SK-N-SH (cell line): ENCODE measurements around the gene S100A13. TPM values are rescaled to one million over a fixed set of nuclear protein-coding genes. Genes with fewer than 3 reads are reported as not detected.

Experiments used
- CTCF ChIA-PET: fragments of 300-600, 350-600 bp; formaldehyde crosslinking; extraction: SDS; loops from one replicate; lab custom pipeline; 2021; lab: Yijun Ruan, JAX
- POLR2A ChIA-PET: fragments of 350-600 bp; sonication (Branson Sonifier 250); formaldehyde crosslinking; extraction: SDS; loops from one replicate; lab custom pipeline; 2020; ENCODE audit warnings: antibody characterized with exemption, inconsistent platforms; lab: Yijun Ruan, JAX
- DNase-seq: peaks from one replicate; pipeline ENCODE4 v3.0.0; 2012
- H2AFZ ChIP-seq: fragments of 200-600 bp; sonication (generic); 2 replicates; pipeline ENCODE4 v1.8.1; 2016; ENCODE audit warnings: antibody characterized with exemption, mild to moderate bottlenecking, low read depth
- H3F3A ChIP-seq: fragments of 200-600 bp; sonication (generic); replicated peaks from 2 replicates; pipeline ENCODE3; 2016; ENCODE audit warnings: antibody characterized with exemption, mild to moderate bottlenecking; ENCODE audit not compliant: insufficient read depth
- H3K27ac ChIP-seq, 2 experiments: fragments of 200-500 bp in 1 of 2; fragments of 200-600 bp in 1 of 2; sonication (Bioruptor generic) in 1 of 2; sonication (generic), shearing (Covaris generic) in 1 of 2; 2 replicates each; pipeline versions ENCODE4 v1.5.1 to v1.6.1; 2014 to 2016; ENCODE audit warnings: low read depth in 2 of 2, inconsistent platforms in 1 of 2, low read length in 1 of 2, mild to moderate bottlenecking in 1 of 2, mixed read lengths in 1 of 2
- H3K27me3 ChIP-seq: fragments of 200-600 bp; sonication (generic), shearing (Covaris generic); 2 replicates; pipeline ENCODE4 v1.6.1; 2016; ENCODE audit warnings: mixed run types; ENCODE audit not compliant: insufficient read depth
- H3K36me3 ChIP-seq, 2 experiments: fragments of 200-500 bp in 1 of 2; fragments of 200-600 bp in 1 of 2; sonication (Bioruptor generic) in 1 of 2; sonication (generic) in 1 of 2; replicated peaks in 1 of 2; 2 replicates each; pipeline versions ENCODE3 to v1.5.1; 2014 to 2016; ENCODE audit warnings: low read length in 1 of 2, mild to moderate bottlenecking in 1 of 2; ENCODE audit not compliant: insufficient read depth in 2 of 2, control insufficient read depth in 1 of 2
- H3K4me1 ChIP-seq, 2 experiments: fragments of 200-500 bp in 1 of 2; fragments of 200-600 bp in 1 of 2; sonication (Bioruptor generic) in 1 of 2; sonication (generic), shearing (Covaris generic) in 1 of 2; 2 replicates each; pipeline versions ENCODE4 v1.5.1 to v1.6.1; 2014 to 2016; ENCODE audit warnings: low read depth in 1 of 2, low read length in 1 of 2, mixed run types in 1 of 2; ENCODE audit not compliant: insufficient read depth in 2 of 2, control insufficient read depth in 1 of 2
- H3K4me2 ChIP-seq: fragments of 200-600 bp; sonication (generic), shearing (Covaris generic); 2 replicates; pipeline ENCODE4 v1.6.1; 2017; ENCODE audit warnings: mixed run types
- H3K4me3 ChIP-seq, 2 experiments: fragments of 200-500 bp in 1 of 2; fragments of 200-600 bp in 1 of 2; sonication (Bioruptor generic) in 1 of 2; sonication (generic), shearing (Covaris generic) in 1 of 2; 2 replicates each; pipeline versions ENCODE4 v1.5.1 to v1.8.1; 2014 to 2016; ENCODE audit warnings: low read depth in 2 of 2, inconsistent platforms in 1 of 2, low read length in 1 of 2, mild to moderate bottlenecking in 1 of 2, mixed read lengths in 1 of 2, moderate library complexity in 1 of 2
- H3K79me2 ChIP-seq: fragments of 200-600 bp; sonication (generic); 2 replicates; pipeline ENCODE4 v1.8.1; 2017; ENCODE audit warnings: mild to moderate bottlenecking; ENCODE audit not compliant: insufficient read depth
- H3K9ac ChIP-seq: fragments of 200-600 bp; sonication (generic); 2 replicates; pipeline ENCODE4 v1.6.1; 2017; ENCODE audit warnings: mixed run types
- H3K9me2 ChIP-seq: fragments of 200-600 bp; sonication (generic); 2 replicates; pipeline ENCODE4 v1.6.1; 2017; ENCODE audit warnings: mixed run types
- H3K9me3 ChIP-seq: fragments of 200-600 bp; sonication (generic); 2 replicates; pipeline ENCODE4 v1.6.1; 2017; ENCODE audit warnings: mixed run types, mild to moderate bottlenecking, moderate library complexity
- H4K20me1 ChIP-seq: fragments of 200-600 bp; sonication (generic); 2 replicates; pipeline ENCODE4 v1.6.1; 2017; ENCODE audit warnings: mild to moderate bottlenecking, mixed run types; ENCODE audit not compliant: insufficient read depth
- ELF1 ChIP-seq: IDR thresholded peaks from 2 replicates; pipeline ENCODE4 v1.4.0; 2012
- EZH2phosphoT487 ChIP-seq: fragments of 200-600 bp; sonication (generic); IDR thresholded peaks from 2 replicates; pipeline ENCODE4 v1.6.1; 2017; ENCODE audit warnings: low read depth, mixed run types, mild to moderate bottlenecking, antibody characterized with exemption, moderate library complexity, borderline replicate concordance
- FOSL2 ChIP-seq: IDR thresholded peaks from 2 replicates; pipeline ENCODE4 v1.4.0; 2012; ENCODE audit warnings: low read depth, mild to moderate bottlenecking, moderate library complexity, borderline replicate concordance
- FOXJ3 ChIP-seq: sonication (generic); formaldehyde crosslinking; IDR thresholded peaks from 2 replicates; pipeline ENCODE4 v1.5.1; 2020; ENCODE audit warnings: mild to moderate bottlenecking, missing genetic modification reagents
- FOXM1 ChIP-seq: IDR thresholded peaks from 2 replicates; pipeline ENCODE4 v1.4.0; 2012; ENCODE audit warnings: low read depth, mild to moderate bottlenecking
- GATA2 ChIP-seq: sonication (generic); formaldehyde crosslinking; IDR thresholded peaks from 2 replicates; pipeline ENCODE4 v1.5.0; 2020; ENCODE audit warnings: mild to moderate bottlenecking, missing genetic modification reagents
- MEF2A ChIP-seq: IDR thresholded peaks from 2 replicates; pipeline ENCODE4 v1.4.0; 2012; ENCODE audit warnings: low read depth, borderline replicate concordance
- MXI1 ChIP-seq: IDR thresholded peaks from 2 replicates; pipeline ENCODE4 v1.6.1; 2012; ENCODE audit warnings: mild to moderate bottlenecking, low read depth, low read length, improper control_type of control experiment
- NRF1 ChIP-seq: IDR thresholded peaks from 2 replicates; pipeline ENCODE4 v1.6.1; 2012; ENCODE audit warnings: low read depth, mild to moderate bottlenecking, low read length
- RAD21 ChIP-seq: IDR thresholded peaks from 2 replicates; pipeline ENCODE4 v1.6.1; 2012; ENCODE audit warnings: mild to moderate bottlenecking, low read length
- SMC3 ChIP-seq: IDR thresholded peaks from 2 replicates; pipeline ENCODE4 v1.6.1; 2012; ENCODE audit warnings: low read depth, low read length, improper control_type of control experiment
- TAF1 ChIP-seq: IDR thresholded peaks from 2 replicates; pipeline ENCODE4 v1.6.1; 2012; ENCODE audit warnings: low read depth, mild to moderate bottlenecking, low read length, moderate library complexity, borderline replicate concordance
- YY1 ChIP-seq: IDR thresholded peaks from 2 replicates; pipeline ENCODE4 v1.4.0; 2012; ENCODE audit warnings: low read depth, mild to moderate bottlenecking
- WGBS: methylation state at CpG from one replicate; pipeline ENCODE4 v1.1.6; 2017; ENCODE audit warnings: low lambda C conversion rate; 5-methylcytosine and 5-hydroxymethylcytosine counted together
- polyA plus RNA-seq, 3 experiments: library from polyadenylated mRNA; depleted of rRNA; stranded (reverse); fragments of >200 nt; gene quantifications; 2 replicates each; pipeline ENCODE4 v1.2.3, GENCODE V29; 2012
- TF ChIP-seq, protein P1 (sequence below): fragments of 150-350 bp; IDR thresholded peaks from 2 replicates; pipeline ENCODE4 v1.6.1; 2016; ENCODE audit warnings: mild to moderate bottlenecking, low read depth, low read length
- TF ChIP-seq, protein P2 (sequence below): IDR thresholded peaks from 2 replicates; pipeline ENCODE4 v1.6.1; 2012; ENCODE audit warnings: mild to moderate bottlenecking, low read depth, low read length, moderate library complexity
- TF ChIP-seq, protein P3 (sequence below): IDR thresholded peaks from 2 replicates; pipeline ENCODE4 v1.4.0; 2012; ENCODE audit warnings: low read depth
- TF ChIP-seq, protein P4 (sequence below): IDR thresholded peaks from 2 replicates; pipeline ENCODE4; 2012

The S100A13 gene
- polyA plus RNA-seq, 1 of the 3 experiments (the other 2 are of a cell fraction): 12.3 TPM

DNA sequence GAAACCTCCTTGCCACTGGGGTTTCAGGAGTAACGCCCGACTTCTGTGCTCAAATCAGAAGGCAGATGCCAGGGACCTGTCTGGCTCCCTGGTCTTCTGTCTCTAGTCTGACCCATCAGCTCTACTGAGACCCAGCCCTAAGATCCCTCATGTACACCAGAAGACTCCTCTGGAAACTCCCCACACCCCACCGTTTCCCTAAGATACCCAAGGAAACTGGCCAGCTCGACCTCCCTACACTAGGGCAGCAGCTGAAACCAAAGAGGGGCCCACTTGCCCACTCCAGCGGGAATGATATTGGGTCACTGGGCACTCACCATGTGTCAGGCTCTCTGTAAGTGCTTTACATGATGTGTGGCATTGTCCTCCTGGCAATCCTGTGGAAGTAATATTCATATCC, 13.9 kb downstream of the S100A13 start:
- CTCF ChIA-PET: interaction anchor here (2.0 to 8.0 kb wide), 5 partner anchors 10 to 102 kb away, joined by 10 to 100 read pairs (median 11); partner anchors contain the start of genes S100A1 and S100A13
- H3K4me1 ChIP-seq: peaks cover 15 to 20% of the 10 kb centered on the region in 2 experiments; a peak in 3 of 4 replicates
- no peaks in the 10 kb centered on the region for H3K27me3 ChIP-seq
- DNase-seq: no peak
- no peaks in the 10 kb centered on the region for H3K9me3 ChIP-seq
- H3K79me2 ChIP-seq: peaks cover 31% of the 10 kb centered on the region
- H3K4me2 ChIP-seq: peak overlapping the region; percentile 67; the same call in 1 of the 2 replicates
- H3F3A ChIP-seq: peaks cover 9% of the 10 kb centered on the region
- no peak overlapping the region for H3K9ac ChIP-seq
- no peak overlapping the region for H3K27ac ChIP-seq
- 67% methylated on average over 5 of the region's 5 CpGs for WGBS
- no peak overlapping the region; a peak in 1 of 4 replicates for H3K4me3 ChIP-seq
- no peaks in the 10 kb centered on the region for H3K36me3 ChIP-seq
- H3K9me2 ChIP-seq: no peaks in the 10 kb centered on the region
- TF ChIP-seq RAD21 (no peak), NRF1 (no peak), FOSL2 (no peak), MXI1 (no peak), YY1 (no peak), GATA2 (CRISPR knock-in tag) (no peak), EZH2phosphoT487 (no peak), FOXM1 (no peak), ELF1 (no peak), FOXJ3 (CRISPR knock-in tag) (no peak), TAF1 (no peak), MEF2A (no peak), SMC3 (no peak)
- TF ChIP-seq, protein P1, sequence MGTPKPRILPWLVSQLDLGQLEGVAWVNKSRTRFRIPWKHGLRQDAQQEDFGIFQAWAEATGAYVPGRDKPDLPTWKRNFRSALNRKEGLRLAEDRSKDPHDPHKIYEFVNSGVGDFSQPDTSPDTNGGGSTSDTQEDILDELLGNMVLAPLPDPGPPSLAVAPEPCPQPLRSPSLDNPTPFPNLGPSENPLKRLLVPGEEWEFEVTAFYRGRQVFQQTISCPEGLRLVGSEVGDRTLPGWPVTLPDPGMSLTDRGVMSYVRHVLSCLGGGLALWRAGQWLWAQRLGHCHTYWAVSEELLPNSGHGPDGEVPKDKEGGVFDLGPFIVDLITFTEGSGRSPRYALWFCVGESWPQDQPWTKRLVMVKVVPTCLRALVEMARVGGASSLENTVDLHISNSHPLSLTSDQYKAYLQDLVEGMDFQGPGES: no peak
- TF ChIP-seq, protein P2, sequence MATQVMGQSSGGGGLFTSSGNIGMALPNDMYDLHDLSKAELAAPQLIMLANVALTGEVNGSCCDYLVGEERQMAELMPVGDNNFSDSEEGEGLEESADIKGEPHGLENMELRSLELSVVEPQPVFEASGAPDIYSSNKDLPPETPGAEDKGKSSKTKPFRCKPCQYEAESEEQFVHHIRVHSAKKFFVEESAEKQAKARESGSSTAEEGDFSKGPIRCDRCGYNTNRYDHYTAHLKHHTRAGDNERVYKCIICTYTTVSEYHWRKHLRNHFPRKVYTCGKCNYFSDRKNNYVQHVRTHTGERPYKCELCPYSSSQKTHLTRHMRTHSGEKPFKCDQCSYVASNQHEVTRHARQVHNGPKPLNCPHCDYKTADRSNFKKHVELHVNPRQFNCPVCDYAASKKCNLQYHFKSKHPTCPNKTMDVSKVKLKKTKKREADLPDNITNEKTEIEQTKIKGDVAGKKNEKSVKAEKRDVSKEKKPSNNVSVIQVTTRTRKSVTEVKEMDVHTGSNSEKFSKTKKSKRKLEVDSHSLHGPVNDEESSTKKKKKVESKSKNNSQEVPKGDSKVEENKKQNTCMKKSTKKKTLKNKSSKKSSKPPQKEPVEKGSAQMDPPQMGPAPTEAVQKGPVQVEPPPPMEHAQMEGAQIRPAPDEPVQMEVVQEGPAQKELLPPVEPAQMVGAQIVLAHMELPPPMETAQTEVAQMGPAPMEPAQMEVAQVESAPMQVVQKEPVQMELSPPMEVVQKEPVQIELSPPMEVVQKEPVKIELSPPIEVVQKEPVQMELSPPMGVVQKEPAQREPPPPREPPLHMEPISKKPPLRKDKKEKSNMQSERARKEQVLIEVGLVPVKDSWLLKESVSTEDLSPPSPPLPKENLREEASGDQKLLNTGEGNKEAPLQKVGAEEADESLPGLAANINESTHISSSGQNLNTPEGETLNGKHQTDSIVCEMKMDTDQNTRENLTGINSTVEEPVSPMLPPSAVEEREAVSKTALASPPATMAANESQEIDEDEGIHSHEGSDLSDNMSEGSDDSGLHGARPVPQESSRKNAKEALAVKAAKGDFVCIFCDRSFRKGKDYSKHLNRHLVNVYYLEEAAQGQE: no peak
- TF ChIP-seq, protein P3, sequence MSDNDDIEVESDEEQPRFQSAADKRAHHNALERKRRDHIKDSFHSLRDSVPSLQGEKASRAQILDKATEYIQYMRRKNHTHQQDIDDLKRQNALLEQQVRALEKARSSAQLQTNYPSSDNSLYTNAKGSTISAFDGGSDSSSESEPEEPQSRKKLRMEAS: no peak
- TF ChIP-seq, protein P4, sequence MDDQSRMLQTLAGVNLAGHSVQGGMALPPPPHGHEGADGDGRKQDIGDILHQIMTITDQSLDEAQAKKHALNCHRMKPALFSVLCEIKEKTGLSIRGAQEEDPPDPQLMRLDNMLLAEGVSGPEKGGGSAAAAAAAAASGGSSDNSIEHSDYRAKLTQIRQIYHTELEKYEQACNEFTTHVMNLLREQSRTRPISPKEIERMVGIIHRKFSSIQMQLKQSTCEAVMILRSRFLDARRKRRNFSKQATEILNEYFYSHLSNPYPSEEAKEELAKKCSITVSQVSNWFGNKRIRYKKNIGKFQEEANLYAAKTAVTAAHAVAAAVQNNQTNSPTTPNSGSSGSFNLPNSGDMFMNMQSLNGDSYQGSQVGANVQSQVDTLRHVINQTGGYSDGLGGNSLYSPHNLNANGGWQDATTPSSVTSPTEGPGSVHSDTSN: no peak
- TF ChIP-seq, all 33 proteins: peak for 0
- Histone ChIP-seq H2AFZ (no peak overlapping the region), H4K20me1 (no peaks in the 10 kb centered on the region)
- POLR2A ChIA-PET: no interaction called here
